PC-3 (cell line): Measurements from ENCODE around the gene SPRR1A. TPM values are rescaled to one million over a fixed set of nuclear protein-coding genes. Genes with fewer than 3 reads are reported as not detected.

Experiments
- ATAC-seq: fragments of 200-7000 bp; cut with Tn5 transposase; 2 replicates; pipeline ENCODE4 v1.9.1; 2020; ENCODE audit warnings: mild to moderate bottlenecking, moderate library complexity
- BruUV-seq: library from RNA; stranded (reverse); fragments of 400-500 nt; replicated peaks from 2 replicates; lab custom pipeline; 2021; lab: Mats Ljungman, UMichigan
- CTCF ChIA-PET: fragments of 300-600 bp; sonication (Branson Sonifier 250); formaldehyde crosslinking; loops from one replicate; lab custom pipeline; 2022; ENCODE audit warnings: antibody characterized with exemption; lab: Charles Lee
- POLR2A ChIA-PET: fragments of 300-600 bp; sonication (Branson Sonifier 250); formaldehyde crosslinking; loops from one replicate; lab custom pipeline; 2022; ENCODE audit warnings: antibody characterized with exemption; ENCODE audit not compliant: unreplicated experiment; lab: Charles Lee
- DNase-seq: peaks from one replicate; pipeline ENCODE4 v3.0.0-alpha.2; 2015
- H2AFZ ChIP-seq: fragments of 300-600 bp; sonication (generic); 2 replicates; pipeline ENCODE4 v1.6.0; 2016; ENCODE audit warnings: antibody characterized with exemption, low read length
- H3F3A ChIP-seq: fragments of 300-600 bp; sonication (generic); one replicate; pipeline ENCODE4 v1.6.0; 2017; ENCODE audit warnings: antibody characterized with exemption, low read length, control low read depth, mild to moderate bottlenecking; ENCODE audit not compliant: unreplicated experiment
- H3K27ac ChIP-seq: fragments of 300-600 bp; sonication (generic); 2 replicates; pipeline ENCODE4 v1.5.1; 2016; ENCODE audit warnings: mild to moderate bottlenecking, low read length
- H3K27me3 ChIP-seq: fragments of 300-600 bp; sonication (generic); 2 replicates; pipeline ENCODE4 v1.6.1; 2016; ENCODE audit warnings: low read length, mixed read lengths
- H3K36me3 ChIP-seq: fragments of 300-600 bp; sonication (generic); 2 replicates; pipeline ENCODE4 v1.6.1; 2016; ENCODE audit warnings: low read depth, mixed run types, low read length, mixed read lengths
- H3K4me1 ChIP-seq: fragments of 300-600 bp; sonication (generic); 2 replicates; pipeline ENCODE4 v1.5.1; 2016; ENCODE audit warnings: low read length; ENCODE audit not compliant: insufficient read depth
- H3K4me2 ChIP-seq: fragments of 300-600 bp; sonication (generic); 2 replicates; pipeline ENCODE4 v1.6.0; 2016; ENCODE audit warnings: low read length
- H3K4me3 ChIP-seq: fragments of 300-600 bp; sonication (generic); 2 replicates; pipeline ENCODE4 v1.5.1; 2016; ENCODE audit warnings: mild to moderate bottlenecking, low read length, mixed read lengths
- H3K79me2 ChIP-seq: fragments of 300-600 bp; sonication (generic); 2 replicates; pipeline ENCODE4 v1.6.1; 2017; ENCODE audit warnings: low read length, mixed read lengths
- H3K9ac ChIP-seq: fragments of 300-600 bp; sonication (generic); 2 replicates; pipeline ENCODE4 v1.6.0; 2016; ENCODE audit warnings: mild to moderate bottlenecking, low read length
- H3K9me2 ChIP-seq: fragments of 300-600 bp; sonication (generic); replicated peaks from 2 replicates; pipeline ENCODE4 v1.6.1; 2016; ENCODE audit warnings: mixed run types, low read length, mixed read lengths
- H3K9me3 ChIP-seq: fragments of 300-600 bp; sonication (generic); 2 replicates; pipeline ENCODE4 v1.6.1; 2016; ENCODE audit warnings: low read length, mixed read lengths
- H4K20me1 ChIP-seq: fragments of 300-600 bp; sonication (generic); 2 replicates; pipeline ENCODE4 v1.6.1; 2016; ENCODE audit warnings: low read length, mixed read lengths
- CTCF ChIP-seq: fragments of 300-600 bp; sonication (generic); conservative IDR thresholded peaks from 2 replicates; pipeline ENCODE4 v1.5.1; 2017; ENCODE audit warnings: antibody characterized with exemption, low read depth, mild to moderate bottlenecking, low read length
- EZH2 ChIP-seq: fragments of 300-600 bp; sonication (generic); IDR thresholded peaks from one replicate; pipeline ENCODE4 v1.6.1; 2017; ENCODE audit warnings: antibody characterized with exemption, mild to moderate bottlenecking, low read length; ENCODE audit not compliant: unreplicated experiment
- EZH2phosphoT487 ChIP-seq: fragments of 300-600 bp; sonication (generic); IDR thresholded peaks from 2 replicates; pipeline ENCODE4 v1.6.1; 2018; ENCODE audit warnings: mild to moderate bottlenecking, antibody characterized with exemption, low read length, borderline replicate concordance
- intact Hi-C: fragments of 100-400 bp; cut with micrococcal nuclease; formaldehyde crosslinking; loops from 2 replicates; pipeline ENCODE4 v1.9.0; 2023
- total RNA-seq: library from RNA; depleted of rRNA; stranded (reverse); fragments of >200 nt; gene quantifications from 2 replicates; pipeline ENCODE4 v1.2.3, GENCODE V29; 2014

SPRR1A gene
- total RNA-seq, 1 experiment from 2014 or later = not detected

GRCh38 chr1:152980676-152981075, 3.2 kb upstream of the SPRR1A start:
- Histone ChIP-seq H3K4me2 (no peak overlapping the region), H3K79me2 (no peaks in the 10 kb centered on the region), H3K9me3 (no peaks in the 10 kb centered on the region), H3K4me1 (peaks cover 13% of the 10 kb centered on the region), H3K9me2 (no peaks in the 10 kb centered on the region), H3K27ac (no peak overlapping the region), H3K27me3 (peaks cover 26% of the 10 kb centered on the region), H4K20me1 (no peaks in the 10 kb centered on the region), H3K9ac (no peak overlapping the region), H2AFZ (no peak overlapping the region), H3K4me3 (no peak overlapping the region), H3K36me3 (no peaks in the 10 kb centered on the region), H3F3A (no peaks in the 10 kb centered on the region)
- CTCF ChIA-PET = interaction anchor here (0.8 kb wide), 1 partner anchor 212 kb away, joined by 3 read pairs; no protein-coding TSS in a partner anchor
- POLR2A ChIA-PET = no interaction called here
- ATAC-seq (no peak), DNase-seq (no peak)
- intact Hi-C loops = no loop called here
- BruUV-seq = no TSS peak
- no peak for TF ChIP-seq EZH2phosphoT487
- no peak for TF ChIP-seq CTCF
- TF ChIP-seq EZH2 = no peak

GRCh38 chr1:152981146-152981871, 2.6 kb upstream of the SPRR1A start:
- H3K4me2 ChIP-seq = no peak overlapping the region

GRCh38 chr1:152982076-152982475, 1.8 kb upstream of the SPRR1A start:
- ChIA-PET CTCF (no interaction called here), POLR2A (no interaction called here)
- TF ChIP-seq CTCF (no peak), EZH2phosphoT487 (no peak), EZH2 (no peak)
- Histone ChIP-seq H3K27ac (no peak overlapping the region), H3K4me2 (no peak overlapping the region), H3K4me1 (peaks cover 13% of the 10 kb centered on the region), H2AFZ (no peak overlapping the region), H3K4me3 (no peak overlapping the region), H3K9me2 (no peaks in the 10 kb centered on the region), H3K9me3 (no peaks in the 10 kb centered on the region), H3K36me3 (no peaks in the 10 kb centered on the region), H3K27me3 (peaks cover 28% of the 10 kb centered on the region), H3K9ac (no peak overlapping the region), H3F3A (no peaks in the 10 kb centered on the region), H3K79me2 (no peaks in the 10 kb centered on the region), H4K20me1 (no peaks in the 10 kb centered on the region)
- ATAC-seq (no peak), DNase-seq (no peak)
- BruUV-seq = no TSS peak
- intact Hi-C loops = no loop called here

More at GRCh38 chr1:152981146-152981871, 2.6 kb upstream of the SPRR1A start:
- no TSS peak for BruUV-seq
- POLR2A ChIA-PET = no interaction called here
- TF ChIP-seq EZH2phosphoT487 (no peak), EZH2 (no peak)
- Histone ChIP-seq H3K36me3 (no peaks in the 10 kb centered on the region), H3K4me1 (peaks cover 13% of the 10 kb centered on the region), H3K9me2 (no peaks in the 10 kb centered on the region), H3K9me3 (no peaks in the 10 kb centered on the region), H3K27ac (no peak overlapping the region), H3K27me3 (peaks cover 28% of the 10 kb centered on the region), H2AFZ (no peak overlapping the region), H3K4me3 (no peak overlapping the region), H4K20me1 (no peaks in the 10 kb centered on the region), H3F3A (no peaks in the 10 kb centered on the region), H3K79me2 (no peaks in the 10 kb centered on the region), H3K9ac (no peak overlapping the region)
- DNase-seq (no peak), ATAC-seq (no peak)
- CTCF ChIA-PET = no interaction called here
- intact Hi-C loops = no loop called here
